WTC11 (cell line): ENCODE results near the gene ATP2A1. TPM values are rescaled to one million over a fixed set of nuclear protein-coding genes. Genes with fewer than 3 reads are reported as not detected.

Source experiments
- ATAC-seq: fragments of 200-7000 bp; cut with Tn5 transposase; 2 replicates; pipeline ENCODE4 v1.10.0; 2021; ENCODE audit warnings: mild to moderate bottlenecking, moderate library complexity
- CTCF ChIA-PET: fragments of 300-600 bp; sonication (Branson Sonifier 250); formaldehyde crosslinking; loops from one replicate; lab custom pipeline; 2021; ENCODE audit warnings: antibody characterized with exemption; lab: Charles Lee
- POLR2A ChIA-PET: fragments of 350-600 bp; sonication (Branson Sonifier 250); formaldehyde crosslinking; loops from one replicate; lab custom pipeline; 2021; ENCODE audit warnings: antibody characterized with exemption; lab: Charles Lee
- DNase-seq: peaks from one replicate; pipeline ENCODE4 v3.0.0; 2021; ENCODE audit warnings: low spot score
- H3K27ac Mint-ChIP-seq: 2 replicates; pipeline ENCODE4 v1.8.0; 2021; ENCODE audit warnings: mixed read lengths
- H3K27me3 Mint-ChIP-seq: 2 replicates; pipeline ENCODE4 v1.8.0; 2021; ENCODE audit warnings: low read depth, mild to moderate bottlenecking, moderate library complexity, mixed read lengths
- H3K36me3 Mint-ChIP-seq: 2 replicates; pipeline ENCODE4 v1.8.0; 2021; ENCODE audit warnings: mixed read lengths
- H3K4me1 Mint-ChIP-seq: 2 replicates; pipeline ENCODE4 v1.8.0; 2022; ENCODE audit warnings: mixed read lengths
- H3K4me3 Mint-ChIP-seq: 2 replicates; pipeline ENCODE4 v1.8.0; 2021; ENCODE audit warnings: mild to moderate bottlenecking, moderate library complexity, mixed read lengths
- H3K9me3 Mint-ChIP-seq: 2 replicates; pipeline ENCODE4 v1.8.0; 2021; ENCODE audit warnings: mixed read lengths
- ATF2 ChIP-seq: sonication (generic); formaldehyde crosslinking; IDR thresholded peaks from 2 replicates; pipeline ENCODE4 v1.8.1; 2022; ENCODE audit warnings: low read depth, missing genetic modification reagents, borderline replicate concordance
- ATF3 ChIP-seq: sonication (generic); formaldehyde crosslinking; conservative IDR thresholded peaks from 2 replicates; pipeline ENCODE4 v1.8.1; 2022; ENCODE audit warnings: mild to moderate bottlenecking, missing genetic modification reagents
- CREB1 ChIP-seq: sonication (generic); formaldehyde crosslinking; IDR thresholded peaks from 2 replicates; pipeline ENCODE4 v1.8.0; 2023; ENCODE audit warnings: mild to moderate bottlenecking, missing genetic modification reagents
- E2F1 ChIP-seq: sonication (generic); formaldehyde crosslinking; IDR thresholded peaks from 2 replicates; pipeline ENCODE4 v1.8.0; 2022; ENCODE audit warnings: mild to moderate bottlenecking, missing genetic modification reagents
- E2F4 ChIP-seq: sonication (generic); formaldehyde crosslinking; IDR thresholded peaks from 2 replicates; pipeline ENCODE4 v1.8.1; 2022; ENCODE audit warnings: low read depth, mild to moderate bottlenecking, moderate library complexity, missing genetic modification reagents, borderline replicate concordance
- E2F5 ChIP-seq: sonication (generic); formaldehyde crosslinking; IDR thresholded peaks from 2 replicates; pipeline ENCODE4 v1.8.1; 2022; ENCODE audit warnings: mild to moderate bottlenecking, moderate library complexity, missing genetic modification reagents
- ESRRA ChIP-seq: sonication (generic); formaldehyde crosslinking; IDR thresholded peaks from 2 replicates; pipeline ENCODE4 v1.8.1; 2022; ENCODE audit warnings: mild to moderate bottlenecking, missing genetic modification reagents, borderline replicate concordance
- FOXK1 ChIP-seq: sonication (generic); formaldehyde crosslinking; IDR thresholded peaks from 2 replicates; pipeline ENCODE4 v1.8.0; 2022; ENCODE audit warnings: mild to moderate bottlenecking, moderate library complexity, missing genetic modification reagents
- HMGA2 ChIP-seq: fragments of 250-450 bp; sonication (Bioruptor Pico); IDR thresholded peaks from 2 replicates; pipeline ENCODE4 v1.4.0; 2021; ENCODE audit warnings: mild to moderate bottlenecking, moderate library complexity
- JAZF1 ChIP-seq: fragments of 250-450 bp; sonication (Bioruptor Pico); IDR thresholded peaks from 2 replicates; pipeline ENCODE4 v1.9.0; 2021; ENCODE audit warnings: moderate library complexity, mild to moderate bottlenecking, inconsistent platforms
- NFYB ChIP-seq: sonication (generic); formaldehyde crosslinking; conservative IDR thresholded peaks from 2 replicates; pipeline ENCODE4 v1.8.0; 2022; ENCODE audit warnings: low read depth, missing genetic modification reagents
- SP1 ChIP-seq: sonication (generic); formaldehyde crosslinking; conservative IDR thresholded peaks from 2 replicates; pipeline ENCODE4 v1.8.1; 2022; ENCODE audit warnings: missing genetic modification reagents
- TCF7 ChIP-seq: sonication (generic); formaldehyde crosslinking; IDR thresholded peaks from 2 replicates; pipeline ENCODE4 v1.8.0; 2022; ENCODE audit warnings: mild to moderate bottlenecking, low read depth, missing genetic modification reagents, moderate library complexity
- ZNF219 ChIP-seq: sonication (generic); formaldehyde crosslinking; IDR thresholded peaks from 2 replicates; pipeline ENCODE4 v1.8.0; 2023; ENCODE audit warnings: missing genetic modification reagents, mild to moderate bottlenecking, borderline replicate concordance
- ZNF281 ChIP-seq: sonication (generic); formaldehyde crosslinking; IDR thresholded peaks from 2 replicates; pipeline ENCODE4 v1.8.0; 2023; ENCODE audit warnings: mild to moderate bottlenecking, missing genetic modification reagents
- ZNF425 ChIP-seq: fragments of 250-450 bp; sonication (Bioruptor Pico); conservative IDR thresholded peaks from 2 replicates; pipeline ENCODE4 v1.9.0; 2021; ENCODE audit warnings: mild to moderate bottlenecking
- ZSCAN18 ChIP-seq: fragments of 250-450 bp; sonication (Bioruptor Pico); IDR thresholded peaks from 2 replicates; pipeline ENCODE4 v2.1.2; 2022; ENCODE audit warnings: mild to moderate bottlenecking, moderate library complexity
- total RNA-seq: library from RNA; stranded (reverse); gene quantifications from 3 replicates; pipeline ENCODE4 v1.2.3, GENCODE V29; 2021

ATP2A1 gene
- total RNA-seq, 1 experiment from 2014 or later: 6.4 TPM

GRCh38 chr16:28905229-28905754 is 27.0 kb downstream of the ATP2A1 start (continued):
- TF ChIP-seq ZNF425: no peak
- no peak for TF ChIP-seq CREB1 (CRISPR knock-in tag)
- TF ChIP-seq ZNF219 (CRISPR knock-in tag): no peak
- TF ChIP-seq E2F5 (CRISPR knock-in tag): no peak
- no peak for TF ChIP-seq ATF3

- ChIA-PET CTCF (interaction anchor here (3.1 kb wide), 1 partner anchor 39 kb away, joined by 14 read pairs; no protein-coding TSS in a partner anchor), POLR2A (no interaction called here)
- no peaks in the 10 kb centered on the region for H3K36me3 Mint-ChIP-seq
Measured at GRCh38 chr16:28905800-28906372, 27.6 kb downstream of the ATP2A1 start.

GRCh38 chr16:28910086-28911031 is 32.1 kb downstream of the ATP2A1 start:
- CTCF ChIA-PET: no interaction called here
- H3K4me1 Mint-ChIP-seq: no peaks in the 10 kb centered on the region
- DNase-seq (no peak), ATAC-seq (no peak)
- H3K4me3 Mint-ChIP-seq: no peak overlapping the region
- POLR2A ChIA-PET: no interaction called here
- no peaks in the 10 kb centered on the region for H3K27me3 Mint-ChIP-seq
- H3K27ac Mint-ChIP-seq: no peak overlapping the region
- H3K36me3 Mint-ChIP-seq: peaks cover 9% of the 10 kb centered on the region
- H3K9me3 Mint-ChIP-seq: no peaks in the 10 kb centered on the region
- no peak for TF ChIP-seq FOXK1
- TF ChIP-seq ATF2 (CRISPR knock-in tag): no peak
- no peak for TF ChIP-seq ZSCAN18 (CRISPR knock-in tag)
- no peak for TF ChIP-seq ZNF281 (CRISPR knock-in tag)
- no peak for TF ChIP-seq SP1 (CRISPR knock-in tag)
- no peak for TF ChIP-seq E2F4 (CRISPR knock-in tag)
- TF ChIP-seq JAZF1 (CRISPR knock-in tag): no peak
- no peak for TF ChIP-seq NFYB (CRISPR knock-in tag)
- no peak for TF ChIP-seq CREB1 (CRISPR knock-in tag)

More at GRCh38 chr16:28905800-28906372, 27.6 kb downstream of the ATP2A1 start:
- Mint-ChIP-seq H3K4me3 (no peak overlapping the region), H3K4me1 (no peaks in the 10 kb centered on the region), H3K27ac (no peak overlapping the region), H3K9me3 (no peaks in the 10 kb centered on the region), H3K27me3 (no peaks in the 10 kb centered on the region)
- no peak for TF ChIP-seq ESRRA (CRISPR knock-in tag)
- TF ChIP-seq HMGA2 (CRISPR knock-in tag): no peak
- TF ChIP-seq TCF7: no peak
- no peak for TF ChIP-seq ATF3
- TF ChIP-seq E2F1 (CRISPR knock-in tag): no peak
- no peak; the same call in 1 of the 2 replicates for ATAC-seq
- no peak for DNase-seq
